Hepatocyte (in vitro differentiated cells): Measurements from ENCODE around the gene ATXN1. TPM values are rescaled to one million over a fixed set of nuclear protein-coding genes. Genes with fewer than 3 reads are reported as not detected.
"Not testable (repeated sequence)": the region's sequence is repeated elsewhere in the genome, so short reads cannot be mapped to it uniquely, and the experiment has no call there.

Experiments used
- DNase-seq: peaks from one replicate; pipeline ENCODE4 v3.0.0-alpha.2; 2016; ENCODE audit warnings: low spot score
- H2AFZ ChIP-seq: fragments of 200-600 bp; sonication (generic); 2 replicates; pipeline ENCODE4 v1.6.0; 2016; ENCODE audit warnings: antibody characterized with exemption, mild to moderate bottlenecking
- H3K27ac ChIP-seq: fragments of 200-600 bp; sonication (generic); 2 replicates; pipeline ENCODE4 v1.5.1; 2016; ENCODE audit warnings: mild to moderate bottlenecking
- H3K27me3 ChIP-seq: fragments of 200-600 bp; sonication (generic); 2 replicates; pipeline ENCODE4 v1.6.1; 2016
- H3K36me3 ChIP-seq: fragments of 200-600 bp; sonication (generic); replicated peaks from 2 replicates; pipeline ENCODE4 v1.5.1; 2016; ENCODE audit warnings: low read depth; ENCODE audit not compliant: insufficient read depth
- H3K4me1 ChIP-seq: fragments of 200-600 bp; sonication (generic); 2 replicates; pipeline ENCODE4 v1.5.1; 2016; ENCODE audit warnings: mild to moderate bottlenecking, moderate library complexity; ENCODE audit not compliant: insufficient read depth
- H3K4me2 ChIP-seq: fragments of 200-600 bp; sonication (generic); 2 replicates; pipeline ENCODE4 v1.6.0; 2016
- H3K4me3 ChIP-seq: fragments of 200-600 bp; sonication (generic); 2 replicates; pipeline ENCODE4 v1.5.1; 2016; ENCODE audit warnings: mild to moderate bottlenecking
- H3K79me2 ChIP-seq: fragments of 200-600 bp; sonication (generic); 2 replicates; pipeline ENCODE4 v1.6.0; 2017; ENCODE audit warnings: mild to moderate bottlenecking
- H3K9me2 ChIP-seq: fragments of 200-600 bp; sonication (generic); replicated peaks from 2 replicates; pipeline ENCODE4 v1.6.0; 2017; ENCODE audit warnings: mild to moderate bottlenecking; ENCODE audit not compliant: insufficient read depth
- H3K9me3 ChIP-seq: fragments of 200-600 bp; sonication (generic); 2 replicates; pipeline ENCODE4 v1.5.1; 2016; ENCODE audit warnings: low read depth, mild to moderate bottlenecking
- H4K20me1 ChIP-seq: fragments of 200-600 bp; sonication (generic); 2 replicates; pipeline ENCODE4 v1.6.0; 2016; ENCODE audit warnings: mild to moderate bottlenecking; ENCODE audit not compliant: insufficient read depth, poor library complexity, severe bottlenecking
- EZH2 ChIP-seq: fragments of 200-600 bp; sonication (generic); IDR thresholded peaks from 2 replicates; pipeline ENCODE4 v1.6.1; 2016; ENCODE audit warnings: antibody characterized with exemption, mild to moderate bottlenecking, borderline replicate concordance
- EZH2phosphoT487 ChIP-seq: fragments of 200-600 bp; sonication (generic); IDR thresholded peaks from one replicate; pipeline ENCODE4 v1.6.1; 2018; ENCODE audit warnings: antibody characterized with exemption, mild to moderate bottlenecking, low read depth, moderate library complexity; ENCODE audit not compliant: unreplicated experiment, severe bottlenecking
- WGBS: methylation state at CpG from one replicate; pipeline ENCODE4 v1.1.6; 2016; ENCODE audit warnings: low lambda C conversion rate; ENCODE audit errors: missing lambda C conversion rate; 5-methylcytosine and 5-hydroxymethylcytosine counted together
- polyA plus RNA-seq: library from polyadenylated mRNA; unstranded; fragments of >200 nt; fragmentation: Nextera tagmentation; extraction: Ambion mirVana; gene quantifications from 2 replicates; pipeline ENCODE4 v1.2.1, GENCODE V29; 2016
- total RNA-seq: library from RNA; depleted of rRNA; stranded (reverse); fragments of >200 nt; gene quantifications from 2 replicates; pipeline ENCODE4 v1.2.3, GENCODE V29; 2014
- TF ChIP-seq, protein P1 (sequence below): fragments of 200-600 bp; sonication (generic); IDR thresholded peaks from 2 replicates; pipeline ENCODE4 v1.5.1; 2016; ENCODE audit warnings: antibody characterized with exemption, mild to moderate bottlenecking; ENCODE audit not compliant: poor library complexity

The ATXN1 gene
- total and polyA plus RNA-seq, 2 experiments from 2014 or later, result 14.7 to 32.6 TPM

DNA sequence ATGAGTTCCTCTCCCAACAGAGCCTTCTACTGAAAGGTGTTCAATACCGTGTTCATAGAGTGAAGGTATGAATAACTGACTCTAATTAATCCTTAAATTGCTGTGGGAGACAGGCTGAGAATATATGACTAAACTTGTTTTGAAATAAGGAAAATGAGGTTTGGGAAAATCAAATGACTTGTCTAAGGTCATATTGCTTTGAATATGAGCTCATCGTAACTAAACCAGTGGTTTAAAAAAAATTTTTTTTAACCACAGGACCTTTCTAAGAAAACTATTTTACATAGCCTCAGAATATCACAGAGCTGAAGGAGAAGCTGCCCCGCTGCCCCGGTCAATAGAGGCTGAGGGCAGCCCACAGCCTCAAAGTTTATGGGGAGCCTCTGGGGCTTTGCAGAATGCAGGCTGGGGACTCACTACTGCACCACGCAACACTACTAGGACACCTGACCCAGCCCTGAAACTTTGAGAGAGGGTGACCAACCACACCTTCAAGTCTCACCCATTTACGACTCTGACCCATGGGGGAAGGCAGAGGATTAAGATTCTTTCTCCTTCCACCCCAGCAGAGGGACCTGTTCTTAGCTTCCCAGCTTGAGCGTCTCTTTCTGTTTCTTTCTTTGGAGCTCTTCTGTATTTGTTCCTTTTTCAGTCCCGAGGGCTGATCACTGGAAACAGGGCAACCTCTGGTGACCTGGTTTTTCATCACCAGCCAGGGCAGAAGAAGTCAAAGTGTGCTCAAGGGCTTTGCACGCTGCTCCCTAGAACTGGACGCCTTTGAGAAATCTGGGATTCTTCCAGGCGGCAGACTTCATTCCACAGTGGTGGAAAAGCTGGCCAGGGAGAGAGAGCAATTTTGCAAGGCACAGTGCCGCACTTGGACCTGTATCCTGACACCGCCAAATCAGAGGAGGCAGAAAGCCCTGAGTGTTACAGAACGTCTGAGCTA, 220.2 kb downstream of the ATXN1 start:
- no peak for DNase-seq
- no peak overlapping the region for H2AFZ ChIP-seq
- no peaks in the 10 kb centered on the region for H3K4me1 ChIP-seq
- WGBS, result 90% methylated on average over 14 of the region's 14 CpGs
- H4K20me1 ChIP-seq, result no peaks in the 10 kb centered on the region
- H3K27me3 ChIP-seq, result no peaks in the 10 kb centered on the region
- H3K79me2 ChIP-seq, result no peaks in the 10 kb centered on the region
- no peak overlapping the region for H3K4me3 ChIP-seq
- H3K36me3 ChIP-seq, result no peaks in the 10 kb centered on the region
- H3K9me2 ChIP-seq, result no peaks in the 10 kb centered on the region
- H3K4me2 ChIP-seq, result no peak overlapping the region
- no peak overlapping the region for H3K27ac ChIP-seq
- TF ChIP-seq, protein P1, sequence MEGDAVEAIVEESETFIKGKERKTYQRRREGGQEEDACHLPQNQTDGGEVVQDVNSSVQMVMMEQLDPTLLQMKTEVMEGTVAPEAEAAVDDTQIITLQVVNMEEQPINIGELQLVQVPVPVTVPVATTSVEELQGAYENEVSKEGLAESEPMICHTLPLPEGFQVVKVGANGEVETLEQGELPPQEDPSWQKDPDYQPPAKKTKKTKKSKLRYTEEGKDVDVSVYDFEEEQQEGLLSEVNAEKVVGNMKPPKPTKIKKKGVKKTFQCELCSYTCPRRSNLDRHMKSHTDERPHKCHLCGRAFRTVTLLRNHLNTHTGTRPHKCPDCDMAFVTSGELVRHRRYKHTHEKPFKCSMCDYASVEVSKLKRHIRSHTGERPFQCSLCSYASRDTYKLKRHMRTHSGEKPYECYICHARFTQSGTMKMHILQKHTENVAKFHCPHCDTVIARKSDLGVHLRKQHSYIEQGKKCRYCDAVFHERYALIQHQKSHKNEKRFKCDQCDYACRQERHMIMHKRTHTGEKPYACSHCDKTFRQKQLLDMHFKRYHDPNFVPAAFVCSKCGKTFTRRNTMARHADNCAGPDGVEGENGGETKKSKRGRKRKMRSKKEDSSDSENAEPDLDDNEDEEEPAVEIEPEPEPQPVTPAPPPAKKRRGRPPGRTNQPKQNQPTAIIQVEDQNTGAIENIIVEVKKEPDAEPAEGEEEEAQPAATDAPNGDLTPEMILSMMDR, result no peak
- no peak for TF ChIP-seq EZH2phosphoT487
- TF ChIP-seq EZH2, result no peak
- no peaks in the 10 kb centered on the region for H3K9me3 ChIP-seq

DNA sequence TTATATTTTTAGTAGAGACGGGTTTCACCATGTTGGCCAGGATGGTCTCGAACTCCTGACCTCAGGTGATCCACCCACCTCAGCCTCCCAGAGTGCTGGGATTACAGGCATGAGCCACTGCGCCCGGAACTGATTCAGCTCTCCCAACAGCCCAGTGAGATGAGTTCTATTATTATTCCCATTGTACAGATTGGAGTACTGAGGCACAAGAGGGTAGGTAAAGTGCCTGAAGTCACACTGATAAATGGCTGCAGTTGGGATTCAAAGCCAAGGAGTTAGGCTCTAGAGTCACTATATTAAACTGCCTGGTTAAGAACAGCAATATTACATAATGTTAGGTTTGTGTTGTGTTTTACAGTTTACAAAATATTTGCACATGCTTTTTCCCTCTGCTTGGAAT, 220.9 kb downstream of the ATXN1 start:
- 98% methylated on average over 4 of the region's 4 CpGs for WGBS
- H3K9me2 ChIP-seq, H3K9me3 ChIP-seq, DNase-seq, H3K27me3 ChIP-seq, H3K79me2 ChIP-seq, H3K36me3 ChIP-seq, H3K4me1 ChIP-seq, H3K4me2 ChIP-seq, H4K20me1 ChIP-seq, H3K4me3 ChIP-seq, H2AFZ ChIP-seq, H3K27ac ChIP-seq: not testable (repeated sequence)

DNA sequence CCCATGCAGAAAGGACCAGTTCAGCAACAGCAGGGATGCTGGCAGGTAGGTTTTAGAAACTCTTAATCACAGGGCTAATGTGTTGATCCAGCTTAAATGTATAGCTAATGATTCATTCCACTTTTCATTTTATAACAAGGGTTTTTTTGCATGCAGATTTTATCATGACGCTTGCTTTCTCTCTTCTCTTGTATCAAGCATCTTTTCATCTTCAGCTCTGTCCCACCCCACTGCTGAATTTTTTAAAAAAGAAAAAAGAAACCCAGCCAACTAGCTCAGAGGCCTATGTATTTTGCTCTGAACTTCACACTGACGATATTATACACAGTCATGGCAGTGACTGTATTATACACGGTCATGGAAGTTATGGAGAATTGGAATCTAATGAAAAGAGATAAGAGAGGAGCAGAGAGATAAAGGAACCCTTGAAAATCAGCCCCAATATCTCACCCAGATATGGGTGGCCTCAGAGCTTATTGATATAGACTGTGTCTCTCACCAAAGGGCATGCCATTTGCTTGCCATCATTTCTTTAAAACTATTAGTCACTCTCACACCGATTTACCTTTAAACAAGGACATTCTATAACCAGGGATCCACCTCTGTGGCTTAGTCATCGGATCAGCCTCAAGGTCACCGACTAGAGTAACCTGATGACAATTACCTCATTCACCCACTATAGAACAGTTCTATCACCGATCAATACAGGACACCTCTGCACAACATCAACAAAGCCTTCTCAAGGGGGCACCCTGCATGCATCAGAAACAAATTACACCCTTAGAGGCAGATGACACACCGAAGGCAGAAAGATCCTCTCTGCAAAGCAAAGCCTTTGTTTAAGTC, 222.0 kb downstream of the ATXN1 start:
- Histone ChIP-seq H3K9me2 (no peaks in the 10 kb centered on the region), H4K20me1 (no peaks in the 10 kb centered on the region), H3K79me2 (no peaks in the 10 kb centered on the region), H3K27ac (no peak overlapping the region), H3K4me3 (no peak overlapping the region), H2AFZ (no peak overlapping the region), H3K27me3 (no peaks in the 10 kb centered on the region), H3K4me2 (no peak overlapping the region), H3K9me3 (no peaks in the 10 kb centered on the region), H3K36me3 (no peaks in the 10 kb centered on the region), H3K4me1 (no peaks in the 10 kb centered on the region)
- TF ChIP-seq, protein P1, result no peak
- TF ChIP-seq EZH2phosphoT487 (no peak), EZH2 (no peak)
- 80% methylated on average over 8 of the region's 8 CpGs for WGBS
- DNase-seq, result no peak

GRCh38 chr6:16535564-16535963, 225.7 kb downstream of the ATXN1 start:
- TF ChIP-seq EZH2phosphoT487, result no peak
- TF ChIP-seq, protein P1, result no peak
- no peak for TF ChIP-seq EZH2
- H3K9me3 ChIP-seq, result no peaks in the 10 kb centered on the region
- no peaks in the 10 kb centered on the region for H3K4me1 ChIP-seq
- no peaks in the 10 kb centered on the region for H3K79me2 ChIP-seq
- no peaks in the 10 kb centered on the region for H3K9me2 ChIP-seq
- H2AFZ ChIP-seq, result no peak overlapping the region
- H3K27ac ChIP-seq, result no peak overlapping the region
- no peaks in the 10 kb centered on the region for H3K36me3 ChIP-seq
- H4K20me1 ChIP-seq, result no peaks in the 10 kb centered on the region
- no peak for DNase-seq
- H3K27me3 ChIP-seq, result no peaks in the 10 kb centered on the region
- no peak overlapping the region for H3K4me2 ChIP-seq
- H3K4me3 ChIP-seq, result no peak overlapping the region
- WGBS, result 90% methylated on average over 5 of the region's 5 CpGs
